GM19452 (cell line): ENCODE data around the gene HASPIN.
A peak's percentile ranks its signal among the peaks of the same experiment; 100 is the strongest.
"Not testable (repeated sequence)": the region's sequence is repeated elsewhere in the genome, so short reads cannot be mapped to it uniquely, and the experiment has no call there.

Experiments used
- ATAC-seq: cut with Tn5 transposase; IDR thresholded peaks from one replicate; pipeline ENCODE4 v1.9.1; 2021; ENCODE audit not compliant: unreplicated experiment

The HASPIN gene

DNA sequence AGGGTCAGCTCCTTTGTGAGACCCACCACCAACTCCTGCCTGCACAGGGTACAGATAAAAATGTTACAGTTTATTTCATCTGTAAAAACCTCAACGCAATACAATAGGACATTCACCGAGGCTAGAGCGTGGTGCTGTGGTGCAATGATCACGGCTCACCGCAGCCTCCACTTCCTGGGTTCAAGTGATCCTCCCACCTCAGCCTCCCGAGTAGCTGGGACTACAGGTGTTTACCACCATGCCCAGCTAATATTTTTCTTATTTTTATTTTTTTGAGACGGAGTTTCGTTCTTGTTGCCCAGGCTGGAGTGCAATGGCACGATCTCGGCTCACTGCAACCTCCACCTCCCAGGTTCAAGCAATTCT, 11.2 kb downstream of the HASPIN start:
- ATAC-seq = not testable (repeated sequence)

GRCh38 chr17:3735515-3735914, 11.8 kb downstream of the HASPIN start:
- no peak for ATAC-seq

GRCh38 chr17:3738562-3739295, 15.0 kb downstream of the HASPIN start:
- no peak for ATAC-seq

- ATAC-seq = no peak
Observed at GRCh38 chr17:3739422-3740124, 15.9 kb downstream of the HASPIN start.

- ATAC-seq = peak; percentile 55
Observed at GRCh38 chr17:3740611-3741073, 16.9 kb downstream of the HASPIN start.

GRCh38 chr17:3744014-3744413, 20.3 kb downstream of the HASPIN start:
- ATAC-seq = no peak

- no peak for ATAC-seq
Observed at GRCh38 chr17:3745071-3745470, 21.4 kb downstream of the HASPIN start.

DNA sequence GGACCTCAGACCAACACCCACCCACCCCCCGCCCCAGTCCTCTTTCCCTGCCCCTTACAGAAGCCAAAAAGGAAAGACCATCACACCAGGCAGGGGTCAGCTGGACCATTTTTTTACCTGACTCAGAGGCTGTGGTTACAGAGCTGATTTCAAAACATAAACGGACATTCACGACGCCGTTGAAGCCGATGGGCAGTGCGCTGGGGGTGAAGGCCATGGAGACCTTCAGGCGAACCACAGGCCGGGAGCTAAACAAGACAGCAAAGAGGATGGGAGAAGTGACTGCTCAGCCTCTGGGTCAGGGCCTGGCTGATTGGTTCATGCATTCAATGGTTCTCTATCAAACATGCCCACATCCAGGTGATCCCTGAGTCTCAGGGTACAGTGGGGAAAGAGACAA, 24.1 kb downstream of the HASPIN start:
- ATAC-seq = no peak

DNA sequence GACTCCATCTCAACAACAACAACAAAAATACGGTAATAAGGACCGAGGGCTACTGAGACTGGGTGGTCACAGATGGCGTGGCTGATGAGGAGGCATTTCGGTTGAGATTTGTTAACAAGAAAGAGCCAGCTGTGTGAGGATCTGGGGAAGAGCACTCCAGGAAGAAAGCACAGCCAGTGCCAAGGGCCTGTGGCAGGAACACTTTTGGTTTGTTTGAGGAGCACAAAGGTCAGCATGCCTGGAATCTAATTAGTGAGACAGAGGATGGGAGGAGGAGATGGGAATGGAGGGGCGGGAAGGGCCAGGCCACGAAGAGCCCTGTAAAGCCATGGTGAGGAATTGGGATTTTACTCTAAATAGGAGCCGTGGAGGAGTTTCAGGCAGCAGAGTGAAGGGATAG, 24.9 kb downstream of the HASPIN start:
- ATAC-seq = no peak

DNA sequence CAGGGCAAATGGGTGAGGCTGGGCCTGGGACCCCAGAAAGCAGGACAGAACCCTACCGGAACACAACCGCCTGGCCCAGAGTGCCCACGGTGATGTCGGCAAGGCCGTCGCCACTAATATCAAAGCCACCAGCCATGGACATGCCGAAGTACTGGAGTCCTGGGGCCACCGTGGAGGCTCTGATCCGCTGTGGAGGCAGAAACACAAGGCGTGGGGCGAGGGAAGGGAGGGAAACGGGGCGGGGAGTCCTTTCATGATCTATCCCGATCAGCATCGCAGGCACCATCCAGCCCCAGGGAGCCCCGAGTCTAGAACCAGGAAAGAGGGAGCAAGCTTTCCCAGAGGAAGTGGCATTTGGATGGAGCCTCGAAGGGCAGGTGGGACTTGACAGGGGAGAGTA, 26.6 kb downstream of the HASPIN start:
- no peak for ATAC-seq

- ATAC-seq = peak; percentile 55
Observed at GRCh38 chr17:3750926-3751325, 27.2 kb downstream of the HASPIN start.

DNA sequence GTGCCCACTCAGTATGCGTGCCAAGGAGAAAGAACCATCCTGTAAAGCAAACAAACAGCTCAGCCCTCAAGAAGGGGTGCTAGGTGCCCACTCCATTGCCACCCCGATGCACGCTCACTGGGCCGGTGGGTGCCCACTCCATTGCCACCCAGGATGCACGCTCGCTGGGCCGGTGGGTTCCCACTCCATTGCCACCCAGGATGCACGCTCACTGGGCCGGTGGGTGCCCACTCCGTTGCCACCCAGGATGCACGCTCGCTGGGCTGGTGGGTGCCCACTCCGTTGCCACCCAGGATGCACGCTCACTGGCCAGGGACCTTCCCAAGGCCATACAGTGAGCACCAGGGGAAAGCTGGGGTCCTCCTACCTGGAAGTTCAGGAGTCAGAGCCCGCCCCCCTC, 28.1 kb downstream of the HASPIN start:
- ATAC-seq = no peak

- no peak for ATAC-seq
Observed at GRCh38 chr17:3753624-3754023, 29.9 kb downstream of the HASPIN start.

- ATAC-seq = no peak
Observed at GRCh38 chr17:3754066-3754457, 30.4 kb downstream of the HASPIN start.

DNA sequence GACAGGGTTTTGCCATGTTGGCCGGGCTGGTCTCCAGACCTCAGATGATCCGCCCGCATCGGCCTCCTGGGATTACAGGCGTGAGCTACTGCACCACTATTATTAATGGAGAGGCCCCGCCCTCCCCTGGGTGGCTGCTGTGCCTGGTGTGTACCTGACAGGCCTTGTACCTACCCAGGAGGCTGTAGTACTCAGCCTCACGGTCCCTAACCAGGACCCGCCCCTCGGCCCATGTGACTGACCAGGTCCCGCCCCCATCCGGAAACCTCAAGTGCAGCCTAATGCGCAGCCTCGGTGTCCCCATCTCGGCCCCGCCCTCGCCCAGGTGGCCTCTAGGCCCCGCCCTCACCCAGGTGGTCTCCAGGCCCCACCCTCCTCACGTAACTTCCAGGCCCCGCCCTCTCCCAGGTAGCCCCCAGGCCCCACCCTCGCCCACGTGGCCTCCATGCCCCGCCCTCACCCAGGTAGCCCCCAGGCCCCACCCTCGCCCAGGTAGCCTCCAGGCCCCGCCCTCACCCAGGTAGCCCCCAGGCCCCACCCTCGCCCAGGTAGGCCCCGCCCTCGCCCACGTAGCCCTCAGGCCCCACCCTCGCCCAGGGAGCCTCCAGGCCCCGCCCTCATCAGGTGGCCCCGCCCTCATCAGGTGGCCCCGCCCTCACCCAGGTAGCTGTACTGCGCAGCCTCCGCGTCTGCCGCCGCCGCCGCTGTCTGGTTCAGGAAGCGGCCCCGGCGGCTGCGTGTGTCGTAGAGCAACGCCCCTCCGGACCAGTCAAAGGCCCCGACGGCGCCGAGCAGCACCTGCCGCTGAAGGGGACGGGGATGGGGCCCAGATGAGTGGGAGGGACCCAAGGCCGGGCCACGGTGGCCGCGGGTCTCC, 31.0 kb downstream of the HASPIN start:
- no peak for ATAC-seq

DNA sequence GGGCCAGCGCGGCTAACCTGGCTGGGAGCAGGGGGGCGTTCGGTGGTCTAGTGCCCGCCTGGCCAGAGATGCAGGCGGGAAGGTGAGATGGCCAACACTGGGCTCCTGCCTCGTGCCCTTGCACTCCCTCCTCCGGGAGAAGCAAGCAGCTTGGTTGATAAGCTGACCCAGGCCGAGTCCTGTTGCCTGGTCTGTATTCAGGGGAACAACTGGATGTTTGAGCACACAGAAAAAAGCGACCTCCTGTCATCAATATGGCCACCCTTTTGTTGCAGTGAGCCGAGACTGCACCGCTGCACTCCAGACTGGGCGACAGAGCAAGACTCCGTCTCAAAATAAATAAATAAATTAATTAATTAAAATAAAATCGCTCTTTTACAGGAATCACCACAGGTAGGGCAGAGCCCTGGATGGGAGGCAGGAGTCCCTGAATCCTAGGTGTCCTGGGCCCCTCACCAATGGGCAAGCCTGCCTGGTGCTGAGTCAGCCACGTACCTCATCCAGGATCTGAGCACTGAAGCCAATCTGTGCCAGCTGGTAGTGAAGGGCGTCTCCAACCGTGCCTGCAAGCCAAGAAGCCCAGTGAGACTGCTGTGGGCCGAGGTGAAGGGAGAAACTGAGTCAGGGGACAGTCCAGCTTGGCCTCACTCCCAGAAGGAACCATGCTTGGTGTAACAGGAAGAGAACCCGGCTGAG, 31.8 kb downstream of the HASPIN start:
- ATAC-seq = no peak

DNA sequence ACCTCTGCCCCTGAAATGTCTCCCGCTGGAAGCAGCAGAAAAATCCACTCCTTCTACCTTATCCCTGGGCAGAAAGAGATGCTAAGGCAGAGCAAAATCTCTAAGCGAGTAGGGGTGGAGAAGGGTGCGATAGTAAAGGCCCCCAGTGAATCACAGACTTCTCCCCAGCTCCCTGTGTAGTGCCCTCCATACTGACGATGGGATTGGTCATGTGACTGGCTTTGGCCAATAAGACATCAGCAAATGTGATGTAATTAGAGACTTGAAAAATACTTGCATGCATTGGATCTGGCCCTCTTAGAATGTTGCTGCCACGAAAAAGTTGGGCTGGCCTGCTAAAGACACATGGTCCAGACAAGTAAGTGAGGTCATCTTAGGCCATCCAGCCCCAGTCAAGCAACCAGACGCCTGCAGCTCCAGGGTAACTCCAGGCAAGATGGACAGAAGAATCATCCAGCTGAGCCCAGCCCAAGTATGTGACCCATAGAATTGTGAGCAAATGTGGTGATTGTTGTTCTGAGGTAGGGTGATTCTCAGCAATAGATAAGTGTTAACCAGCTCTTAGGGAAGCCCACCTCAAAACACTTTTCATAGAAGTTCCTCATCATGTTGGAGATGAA, 36.0 kb downstream of the HASPIN start:
- no peak for ATAC-seq

DNA sequence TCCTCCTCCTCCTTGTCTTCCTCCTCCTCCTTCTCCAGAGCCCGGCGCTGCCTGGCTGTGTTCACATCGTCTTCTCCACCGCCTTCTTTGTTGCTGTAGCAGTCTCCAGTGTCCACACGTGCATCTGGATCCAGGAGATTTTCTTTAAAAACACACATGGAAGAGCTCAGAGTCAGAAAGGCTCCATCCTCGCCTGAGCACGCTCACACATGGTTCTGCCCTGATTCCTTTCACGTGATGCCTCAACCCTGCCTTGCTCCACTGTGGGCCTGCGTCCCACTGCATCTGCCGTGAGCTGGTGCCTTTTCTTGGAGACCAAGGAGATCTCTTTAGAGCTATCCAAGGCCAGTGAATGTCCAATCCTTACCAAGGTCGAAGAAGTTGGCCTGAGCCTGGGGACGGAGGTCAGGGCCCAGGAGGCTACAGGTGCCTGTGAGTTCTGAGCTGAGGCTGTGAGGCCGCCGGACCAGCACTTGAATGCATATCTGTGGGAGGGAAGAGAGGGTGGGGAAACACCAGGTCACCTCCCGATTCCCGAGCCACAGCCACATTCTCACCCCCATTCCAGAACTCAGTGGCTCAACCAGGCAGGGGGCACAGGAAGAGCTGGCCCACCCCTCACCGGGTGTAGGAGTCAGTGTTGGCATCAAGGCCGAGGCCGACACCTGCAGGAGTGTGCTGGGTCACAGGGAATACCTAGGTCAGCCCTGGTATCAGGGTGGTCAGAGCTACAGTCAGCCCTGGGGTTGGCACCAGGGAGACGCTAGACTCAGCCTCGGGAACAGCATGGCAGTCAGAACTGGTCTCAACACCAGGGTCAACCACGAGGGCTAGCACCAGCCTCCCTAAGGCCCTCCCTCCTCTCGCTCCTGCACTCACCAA, 37.6 kb downstream of the HASPIN start:
- ATAC-seq = no peak

DNA sequence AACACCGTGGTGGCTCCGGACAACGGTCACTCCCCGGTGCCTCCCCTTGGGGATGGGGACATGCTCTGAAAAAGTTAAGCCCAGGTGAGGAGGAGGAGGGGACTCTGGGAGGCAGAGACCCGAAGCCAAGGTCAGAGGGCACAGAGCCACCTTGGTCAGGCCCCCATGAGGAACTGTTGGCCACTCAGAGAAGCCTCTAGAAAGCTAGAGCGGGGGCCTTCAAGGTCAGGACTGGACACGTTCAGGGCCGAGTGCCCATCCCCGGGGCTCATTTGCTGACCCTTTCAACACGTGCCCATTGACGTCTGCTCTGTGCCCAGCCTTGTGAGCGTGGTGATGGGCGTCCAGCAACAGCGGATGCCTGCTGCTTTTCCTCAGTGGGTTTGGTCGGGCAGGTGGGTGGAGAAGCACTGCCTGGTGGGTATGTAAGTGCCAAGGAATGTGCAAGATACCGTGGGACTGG, 38.2 kb downstream of the HASPIN start:
- ATAC-seq = no peak
